ENCODE data around the gene PTPA. TPM values are rescaled to one million over a fixed set of nuclear protein-coding genes. Genes with fewer than 3 reads are reported as not detected.
A peak's percentile ranks its signal among the peaks of the same experiment; 100 is the strongest.
"Not testable (repeated sequence)": the region's sequence is repeated elsewhere in the genome, so short reads cannot be mapped to it uniquely, and the experiment has no call there.

Gene PTPA
- total and polyA plus RNA-seq, 7 experiments from 2014 or later, result 12.6 to 110 (median 48.1) TPM

DNA sequence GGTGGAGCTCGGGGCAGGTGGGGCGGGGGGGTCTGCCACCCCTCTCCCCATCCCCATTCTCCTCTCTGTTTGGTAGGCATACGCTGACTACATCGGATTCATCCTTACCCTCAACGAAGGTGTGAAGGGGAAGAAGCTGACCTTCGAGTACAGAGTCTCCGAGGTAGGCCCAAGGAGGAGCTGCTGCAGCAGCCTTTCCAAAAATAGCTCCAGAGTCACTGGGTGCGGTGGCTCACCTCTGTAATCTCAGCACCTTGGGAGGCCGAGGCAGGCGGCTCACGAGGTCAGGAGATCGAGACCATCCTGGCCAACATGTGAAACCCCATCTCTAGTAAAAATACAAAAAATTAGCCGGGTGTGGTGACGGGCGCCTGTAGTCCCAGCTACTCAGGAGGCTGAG is 11.8 kb downstream of the PTPA start:
- Mint-ChIP-seq H3K36me3 (peaks cover 6 to 31% (median 10%) of the 10 kb centered on the region in 5 donors), H3K4me1 (peaks cover 0 to 14% (median 4%) of the 10 kb centered on the region in 7 donors)
- ChIA-PET CTCF (interaction anchor here (0.8 to 2.1 kb wide), 2 partner anchors 9 to 13 kb away, joined by 3 to 5 read pairs; no protein-coding TSS in a partner anchor), POLR2A (interaction anchor here (0.6 kb wide), 1 partner anchor 22 kb away, joined by 3 read pairs; no protein-coding TSS in a partner anchor)
- H3K27ac Mint-ChIP-seq; DNase-seq; H3K9me3 Mint-ChIP-seq; H3K4me1 ChIP-seq (ENCODE audit: control insufficient read depth in 2 of 2, insufficient read depth in 2 of 2, low read length in 2 of 2); ATAC-seq; H3K4me3 Mint-ChIP-seq; H3K4me3 ChIP-seq (ENCODE audit: low read length); H3K27ac ChIP-seq (ENCODE audit: low read depth, low read length); intact Hi-C loops (cut with micrococcal nuclease); H3K27me3 ChIP-seq (ENCODE audit: control insufficient read depth in 2 of 2, insufficient read depth in 2 of 2, low read length in 2 of 2); H3K27me3 Mint-ChIP-seq; H3K9me3 ChIP-seq (ENCODE audit: control insufficient read depth in 2 of 3, low read length in 3 of 3): not testable (repeated sequence)
- H3K36me3 ChIP-seq (ENCODE audit: control insufficient read depth in 2 of 3, insufficient read depth in 3 of 3, low read length in 3 of 3), result peaks cover 0 to 60% (median 6%) of the 10 kb centered on the region in 3 experiments

- no peak for ATAC-seq
- H3K27ac ChIP-seq (ENCODE audit: low read depth, low read length), result no peak overlapping the region
These were observed 13.4 kb downstream of the PTPA start for GRCh38 chr9:129124506-129125069.

GRCh38 chr9:129125478-129125877 is 14.3 kb downstream of the PTPA start:
- no peaks in the 10 kb centered on the region for H3K4me1 ChIP-seq (ENCODE audit: control insufficient read depth in 2 of 2, insufficient read depth in 2 of 2, low read length in 2 of 2)
- H3K27ac Mint-ChIP-seq, result no peak overlapping the region
- ChIA-PET CTCF (interaction anchor here (0.7 to 3.0 kb wide), 2 partner anchors 14 to 499 kb away, joined by 3 to 16 read pairs; no protein-coding TSS in a partner anchor), POLR2A (interaction anchor here (1.4 kb wide), 1 partner anchor 14 kb away, joined by 4 read pairs; the partner anchor contains the start of gene PTPA)
- H3K4me1 Mint-ChIP-seq, result peaks cover 0 to 6% (median 4%) of the 10 kb centered on the region in 7 donors
- peaks cover 0 to 72% (median 6%) of the 10 kb centered on the region in 3 experiments for H3K36me3 ChIP-seq (ENCODE audit: control insufficient read depth in 2 of 3, insufficient read depth in 3 of 3, low read length in 3 of 3)
- no peak for DNase-seq
- no peaks in the 10 kb centered on the region for H3K27me3 ChIP-seq (ENCODE audit: control insufficient read depth in 2 of 2, insufficient read depth in 2 of 2, low read length in 2 of 2)
- H3K27ac ChIP-seq (ENCODE audit: low read depth, low read length), result no peak overlapping the region
- H3K4me3 ChIP-seq (ENCODE audit: low read length), result no peak overlapping the region
- H3K36me3 Mint-ChIP-seq, result peaks cover 5 to 35% (median 10%) of the 10 kb centered on the region in 5 donors
- intact Hi-C loops (cut with micrococcal nuclease), result no loop called here
- ATAC-seq, result no peak
- H3K27me3 Mint-ChIP-seq, result no peaks in the 10 kb centered on the region
- no peak overlapping the region for H3K4me3 Mint-ChIP-seq
- H3K9me3 ChIP-seq (ENCODE audit: control insufficient read depth in 2 of 3, low read length in 3 of 3), result no peaks in the 10 kb centered on the region
- no peaks in the 10 kb centered on the region for H3K9me3 Mint-ChIP-seq

More at GRCh38 chr9:129124506-129125069, 13.4 kb downstream of the PTPA start:
- H3K9me3 Mint-ChIP-seq, result no peaks in the 10 kb centered on the region
- ChIA-PET POLR2A (interaction anchor here (1.4 kb wide), 1 partner anchor 13 kb away, joined by 4 read pairs; the partner anchor contains the start of gene PTPA), CTCF (interaction anchor here (0.6 to 3.0 kb wide), 3 partner anchors 15 to 991 kb away, joined by 3 to 16 read pairs (median 4); no protein-coding TSS in a partner anchor)
- H3K4me1 ChIP-seq (ENCODE audit: control insufficient read depth in 2 of 2, insufficient read depth in 2 of 2, low read length in 2 of 2), result no peaks in the 10 kb centered on the region
- intact Hi-C loops (cut with micrococcal nuclease), result no loop called here
- no peak for DNase-seq
- H3K4me1 Mint-ChIP-seq, result peaks cover 0 to 13% (median 4%) of the 10 kb centered on the region in 7 donors
- peaks cover 0 to 68% (median 6%) of the 10 kb centered on the region in 3 experiments for H3K36me3 ChIP-seq (ENCODE audit: control insufficient read depth in 2 of 3, insufficient read depth in 3 of 3, low read length in 3 of 3)
- H3K27me3 Mint-ChIP-seq, result no peaks in the 10 kb centered on the region
- H3K4me3 ChIP-seq (ENCODE audit: low read length), result no peak overlapping the region
- H3K9me3 ChIP-seq (ENCODE audit: control insufficient read depth in 2 of 3, low read length in 3 of 3), result no peaks in the 10 kb centered on the region
- H3K36me3 Mint-ChIP-seq, result peaks cover 8 to 31% (median 10%) of the 10 kb centered on the region in 5 donors
- H3K27me3 ChIP-seq (ENCODE audit: control insufficient read depth in 2 of 2, insufficient read depth in 2 of 2, low read length in 2 of 2), result no peaks in the 10 kb centered on the region
- H3K4me3 Mint-ChIP-seq, result no peak overlapping the region
- no peak overlapping the region for H3K27ac Mint-ChIP-seq

GRCh38 chr9:129126749-129127618 is 15.8 kb downstream of the PTPA start:
- Histone ChIP-seq H3K36me3 (ENCODE audit: control insufficient read depth in 2 of 3, insufficient read depth in 3 of 3, low read length in 3 of 3) (peaks cover 0 to 62% (median 0%) of the 10 kb centered on the region in 3 experiments), H3K4me1 (ENCODE audit: control insufficient read depth in 2 of 2, insufficient read depth in 2 of 2, low read length in 2 of 2) (no peaks in the 10 kb centered on the region), H3K4me3 (ENCODE audit: low read length) (no peak overlapping the region), H3K9me3 (ENCODE audit: control insufficient read depth in 2 of 3, low read length in 3 of 3) (no peaks in the 10 kb centered on the region), H3K27ac (ENCODE audit: low read depth, low read length) (no peak overlapping the region), H3K27me3 (ENCODE audit: control insufficient read depth in 2 of 2, insufficient read depth in 2 of 2, low read length in 2 of 2) (no peaks in the 10 kb centered on the region)
- H3K4me1 Mint-ChIP-seq, result peaks cover 0 to 9% (median 6%) of the 10 kb centered on the region in 7 donors
- no peaks in the 10 kb centered on the region for H3K27me3 Mint-ChIP-seq
- H3K36me3 Mint-ChIP-seq, result peaks cover 4 to 28% (median 10%) of the 10 kb centered on the region in 5 donors
- ATAC-seq (no peak), DNase-seq (no peak)
- intact Hi-C loops (cut with micrococcal nuclease), result no loop called here
- H3K27ac Mint-ChIP-seq, result peak overlapping the region in 1 of 9 donors; percentile 10
- POLR2A ChIA-PET, result no interaction called here
- H3K4me3 Mint-ChIP-seq, result no peak overlapping the region
- H3K9me3 Mint-ChIP-seq, result no peaks in the 10 kb centered on the region
- CTCF ChIA-PET, result interaction anchor here (3.0 kb wide), 1 partner anchor 12 kb away, joined by 16 read pairs; no protein-coding TSS in a partner anchor

GRCh38 chr9:129128689-129129088 is 17.5 kb downstream of the PTPA start:
- H3K36me3 ChIP-seq (ENCODE audit: control insufficient read depth in 2 of 3, insufficient read depth in 3 of 3, low read length in 3 of 3), result peaks cover 0 to 55% (median 5%) of the 10 kb centered on the region in 3 experiments
- POLR2A ChIA-PET, result no interaction called here
- no peak overlapping the region for H3K4me3 ChIP-seq (ENCODE audit: low read length)
- no peaks in the 10 kb centered on the region for H3K4me1 ChIP-seq (ENCODE audit: control insufficient read depth in 2 of 2, insufficient read depth in 2 of 2, low read length in 2 of 2)
- Mint-ChIP-seq H3K9me3 (no peaks in the 10 kb centered on the region), H3K36me3 (peaks cover 4 to 25% (median 14%) of the 10 kb centered on the region in 5 donors), H3K4me1 (peaks cover 0 to 11% (median 7%) of the 10 kb centered on the region in 7 donors), H3K27me3 (no peaks in the 10 kb centered on the region), H3K27ac (peak overlapping the region in 1 of 9 donors; percentile 49), H3K4me3 (no peak overlapping the region)
- H3K27ac ChIP-seq (ENCODE audit: low read depth, low read length), result no peak overlapping the region
- no peaks in the 10 kb centered on the region for H3K9me3 ChIP-seq (ENCODE audit: control insufficient read depth in 2 of 3, low read length in 3 of 3)
- no peak for DNase-seq
- CTCF ChIA-PET, result interaction anchor here (5.3 kb wide), 1 partner anchor 12 kb away, joined by 80 read pairs; no protein-coding TSS in a partner anchor
- intact Hi-C loops (cut with micrococcal nuclease), result no loop called here
- H3K27me3 ChIP-seq (ENCODE audit: control insufficient read depth in 2 of 2, insufficient read depth in 2 of 2, low read length in 2 of 2), result no peaks in the 10 kb centered on the region
- no peak for ATAC-seq

DNA sequence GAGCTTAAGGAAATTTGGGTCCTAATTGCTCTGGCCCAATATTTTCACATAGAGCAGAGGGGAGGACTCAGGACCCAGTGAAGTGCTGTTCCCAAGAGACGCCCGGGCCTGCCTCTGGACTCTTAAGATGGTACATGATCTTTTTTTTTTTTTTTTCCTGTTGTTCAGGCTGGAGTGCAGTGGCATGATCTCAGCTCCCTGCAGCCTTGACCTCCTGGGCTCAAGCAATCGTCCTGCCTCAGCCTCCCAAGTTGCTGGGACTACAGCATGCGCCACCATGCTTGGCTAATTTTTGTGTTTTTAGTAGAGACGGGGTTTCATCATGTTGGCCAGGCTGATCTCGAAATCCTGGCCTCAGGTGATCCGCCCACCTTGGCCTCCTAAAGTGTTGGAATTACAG is 19.1 kb downstream of the PTPA start:
- H3K4me1 Mint-ChIP-seq; H3K4me1 ChIP-seq (ENCODE audit: control insufficient read depth in 2 of 2, insufficient read depth in 2 of 2, low read length in 2 of 2); H3K4me3 ChIP-seq (ENCODE audit: low read length); intact Hi-C loops (cut with micrococcal nuclease); H3K27me3 ChIP-seq (ENCODE audit: control insufficient read depth in 2 of 2, insufficient read depth in 2 of 2, low read length in 2 of 2); H3K27me3 Mint-ChIP-seq; ATAC-seq; H3K27ac Mint-ChIP-seq; H3K9me3 Mint-ChIP-seq; H3K9me3 ChIP-seq (ENCODE audit: control insufficient read depth in 2 of 3, low read length in 3 of 3); DNase-seq; H3K27ac ChIP-seq (ENCODE audit: low read depth, low read length); H3K4me3 Mint-ChIP-seq: not testable (repeated sequence)
- ChIA-PET POLR2A (interaction anchor here (1.2 kb wide), 1 partner anchor 18 kb away, joined by 3 read pairs; no protein-coding TSS in a partner anchor), CTCF (interaction anchor here (0.5 to 5.3 kb wide), 12 partner anchors 8 to 679 kb away, joined by 3 to 80 read pairs (median 6); partner anchors contain the start of gene NTMT1)
- peaks cover 4 to 27% (median 12%) of the 10 kb centered on the region in 5 donors for H3K36me3 Mint-ChIP-seq
- H3K36me3 ChIP-seq (ENCODE audit: control insufficient read depth in 2 of 3, insufficient read depth in 3 of 3, low read length in 3 of 3), result peaks cover 0 to 51% (median 5%) of the 10 kb centered on the region in 3 experiments

Measured in naive thymus-derived CD4-positive, alpha-beta T cell (primary cell).